Activated naive CD4-positive, alpha-beta T cell treated with anti-CD3 and anti-CD28 coated beads, Interleukin-2, amount 10 ng/mL, durations not matched to agents 7 days and 5 days (primary cell): ENCODE measurements around the gene AIF1L.

Source experiments
- CTCF ChIA-PET: fragments of 350-600 bp; sonication (Branson Sonifier 250); formaldehyde crosslinking; loops from one replicate; lab custom pipeline; 2021; ENCODE audit warnings: antibody characterized with exemption; lab: Charles Lee
- DNase-seq: peaks from one replicate; pipeline ENCODE4 v3.0.0-alpha.2; 2020
- H3K27ac Mint-ChIP-seq: one replicate; pipeline ENCODE4 v1.8.0; 2021; ENCODE audit warnings: mild to moderate bottlenecking, moderate library complexity, mixed read lengths
- H3K27me3 Mint-ChIP-seq: one replicate; pipeline ENCODE4 v1.8.0; 2021; ENCODE audit warnings: mild to moderate bottlenecking, mixed read lengths
- H3K36me3 Mint-ChIP-seq: one replicate; pipeline ENCODE4 v1.8.0; 2021; ENCODE audit warnings: mixed read lengths
- H3K4me1 Mint-ChIP-seq: one replicate; pipeline ENCODE4 v1.8.0; 2021; ENCODE audit warnings: mixed read lengths
- H3K4me3 Mint-ChIP-seq: one replicate; pipeline ENCODE4 v1.8.0; 2021; ENCODE audit warnings: mild to moderate bottlenecking, moderate library complexity, mixed read lengths
- H3K9me3 Mint-ChIP-seq: one replicate; pipeline ENCODE4 v1.8.0; 2021; ENCODE audit warnings: mixed read lengths

The AIF1L gene

DNA sequence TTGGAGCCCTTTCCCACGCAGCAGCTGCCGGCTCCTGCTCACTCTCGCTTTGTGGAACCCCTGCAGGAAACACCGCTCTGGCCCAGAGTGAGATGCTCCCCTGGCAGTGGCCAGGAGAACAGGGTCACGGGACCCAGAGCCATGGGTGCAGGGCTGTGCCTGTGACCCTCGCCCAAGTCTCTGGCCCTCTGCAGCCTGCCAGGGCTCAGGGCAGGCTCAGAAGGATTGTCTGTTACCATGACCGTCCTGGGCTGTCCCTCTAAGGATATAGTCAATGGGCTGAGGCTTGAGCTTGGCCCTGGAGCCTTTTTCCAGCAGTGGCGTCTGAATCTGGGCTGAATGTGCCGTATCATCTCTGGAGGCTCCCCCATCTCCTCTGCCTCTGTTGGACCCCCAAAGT is 28.7 kb upstream of the AIF1L start:
- H3K4me3 Mint-ChIP-seq, result no peak overlapping the region
- no peaks in the 10 kb centered on the region for H3K9me3 Mint-ChIP-seq
- CTCF ChIA-PET, result no interaction called here
- no peak for DNase-seq
- H3K27ac Mint-ChIP-seq, result no peak overlapping the region
- no peaks in the 10 kb centered on the region for H3K36me3 Mint-ChIP-seq
- H3K4me1 Mint-ChIP-seq, result no peaks in the 10 kb centered on the region
- H3K27me3 Mint-ChIP-seq, result no peaks in the 10 kb centered on the region

DNA sequence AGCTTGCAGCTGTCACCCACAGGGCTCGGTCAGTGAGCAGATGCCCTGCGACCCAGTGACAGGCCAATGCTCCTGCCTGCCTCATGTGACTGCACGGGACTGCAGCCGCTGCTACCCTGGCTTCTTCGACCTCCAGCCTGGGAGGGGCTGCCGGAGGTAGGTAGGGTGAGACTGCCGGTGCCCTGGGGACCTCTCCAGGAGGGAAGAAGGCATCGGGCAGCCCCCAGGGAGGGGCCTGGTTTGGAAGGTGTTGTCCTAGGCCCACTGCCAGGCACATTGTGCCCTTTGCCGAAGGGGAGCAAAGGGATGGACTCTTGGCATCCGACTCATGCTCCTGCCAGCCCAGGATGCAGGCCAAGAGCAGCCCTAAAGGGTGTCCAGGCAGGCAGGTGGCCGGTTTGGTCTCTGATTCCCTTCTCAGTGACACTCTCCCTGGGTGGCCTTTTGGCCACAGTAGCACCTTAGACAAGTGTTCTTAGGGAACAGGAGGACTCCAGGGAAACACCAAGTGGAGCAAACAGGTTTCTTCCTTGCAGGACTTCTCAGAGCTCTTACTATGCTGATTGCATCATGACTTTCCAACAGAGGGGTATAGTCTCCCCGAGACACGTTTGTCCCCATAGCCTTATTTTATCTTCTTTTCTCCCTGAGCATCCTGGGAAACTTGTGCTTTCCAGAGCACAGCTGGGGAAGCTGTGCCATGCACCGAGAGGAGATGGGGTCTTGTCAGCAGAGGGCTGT is 28.1 kb upstream of the AIF1L start:
- Mint-ChIP-seq H3K27me3 (no peaks in the 10 kb centered on the region), H3K27ac (no peak overlapping the region), H3K9me3 (no peaks in the 10 kb centered on the region), H3K36me3 (no peaks in the 10 kb centered on the region), H3K4me1 (no peaks in the 10 kb centered on the region), H3K4me3 (no peak overlapping the region)
- CTCF ChIA-PET, result no interaction called here
- no peak for DNase-seq

DNA sequence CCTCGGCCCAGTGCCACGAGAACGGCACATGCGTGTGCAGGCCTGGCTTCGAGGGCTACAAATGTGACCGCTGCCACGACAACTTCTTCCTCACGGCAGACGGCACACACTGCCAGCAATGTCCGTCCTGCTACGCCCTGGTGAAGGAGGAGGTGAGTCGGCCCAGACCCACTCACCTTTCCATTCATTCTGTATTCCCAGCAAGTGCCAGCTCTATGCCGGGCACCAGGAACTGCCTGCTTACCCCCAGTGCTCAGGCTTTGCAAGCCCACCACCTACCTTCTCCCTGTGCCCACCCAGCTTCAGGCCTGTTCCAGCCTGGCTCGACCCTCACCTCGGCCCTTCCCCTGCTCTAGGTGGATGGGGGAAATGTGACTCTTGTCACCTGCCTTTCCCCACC is 26.6 kb upstream of the AIF1L start:
- H3K9me3 Mint-ChIP-seq, result no peaks in the 10 kb centered on the region
- no peaks in the 10 kb centered on the region for H3K36me3 Mint-ChIP-seq
- no peak overlapping the region for H3K4me3 Mint-ChIP-seq
- DNase-seq, result no peak
- CTCF ChIA-PET, result no interaction called here
- H3K27ac Mint-ChIP-seq, result no peak overlapping the region
- no peaks in the 10 kb centered on the region for H3K4me1 Mint-ChIP-seq
- H3K27me3 Mint-ChIP-seq, result no peaks in the 10 kb centered on the region

DNA sequence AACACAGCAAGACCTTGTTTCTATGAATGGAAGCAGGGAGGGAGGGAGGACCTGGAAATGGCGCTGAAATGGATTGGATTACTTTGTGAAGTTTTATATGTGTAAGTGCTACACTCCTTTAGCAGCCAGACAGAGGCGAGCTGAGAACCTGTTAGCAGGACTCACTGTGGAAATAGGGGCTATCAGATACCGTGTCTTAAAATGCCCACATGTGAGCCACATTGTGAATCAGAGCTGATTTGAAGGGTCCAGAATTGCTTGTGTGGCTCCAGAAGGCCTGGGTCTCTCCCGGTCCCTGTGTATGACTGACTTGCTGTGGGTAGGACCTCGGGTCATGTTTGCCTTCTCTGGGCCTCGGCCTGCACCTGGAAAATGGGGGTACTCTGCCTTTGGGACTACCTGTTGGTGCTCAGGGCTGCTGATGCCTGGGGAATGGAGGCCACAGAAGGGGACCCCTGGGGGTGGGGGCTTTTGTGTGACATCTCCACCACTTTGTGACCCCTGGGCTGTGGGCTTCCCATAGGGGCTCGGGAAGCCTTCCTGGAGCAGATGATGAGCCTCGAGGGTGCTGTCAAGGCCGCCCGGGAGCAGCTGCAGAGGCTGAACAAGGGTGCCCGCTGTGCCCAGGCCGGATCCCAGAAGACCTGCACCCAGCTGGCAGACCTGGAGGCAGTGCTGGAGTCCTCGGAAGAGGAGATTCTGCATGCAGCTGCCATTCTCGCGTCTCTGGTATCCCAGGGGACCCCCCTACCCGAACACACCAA is 24.0 kb upstream of the AIF1L start:
- no peak for DNase-seq
- no peaks in the 10 kb centered on the region for H3K36me3 Mint-ChIP-seq
- CTCF ChIA-PET, result no interaction called here
- no peak overlapping the region for H3K27ac Mint-ChIP-seq
- no peaks in the 10 kb centered on the region for H3K9me3 Mint-ChIP-seq
- H3K4me1 Mint-ChIP-seq, result no peaks in the 10 kb centered on the region
- H3K27me3 Mint-ChIP-seq, result no peaks in the 10 kb centered on the region
- no peak overlapping the region for H3K4me3 Mint-ChIP-seq

DNA sequence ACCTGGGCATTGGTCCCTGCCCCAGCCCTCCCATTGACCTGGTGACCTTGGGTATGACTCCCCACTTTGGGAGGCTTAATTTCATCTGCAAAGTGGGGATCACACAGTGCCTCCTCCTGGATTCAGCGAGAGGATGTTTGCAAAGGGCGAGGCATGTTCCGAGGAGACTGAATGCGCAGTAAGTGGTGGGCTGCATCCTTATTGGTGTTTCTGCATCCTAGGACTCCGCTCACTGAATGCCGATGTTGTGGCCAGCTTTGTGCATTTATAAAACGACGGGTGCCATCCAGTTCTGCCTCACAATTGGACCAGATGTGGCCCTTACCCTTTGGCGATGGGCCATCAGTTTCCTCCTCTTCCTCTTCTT is 23.5 kb upstream of the AIF1L start:
- H3K4me3 Mint-ChIP-seq, result no peak overlapping the region
- CTCF ChIA-PET, result no interaction called here
- H3K27ac Mint-ChIP-seq, result no peak overlapping the region

DNA sequence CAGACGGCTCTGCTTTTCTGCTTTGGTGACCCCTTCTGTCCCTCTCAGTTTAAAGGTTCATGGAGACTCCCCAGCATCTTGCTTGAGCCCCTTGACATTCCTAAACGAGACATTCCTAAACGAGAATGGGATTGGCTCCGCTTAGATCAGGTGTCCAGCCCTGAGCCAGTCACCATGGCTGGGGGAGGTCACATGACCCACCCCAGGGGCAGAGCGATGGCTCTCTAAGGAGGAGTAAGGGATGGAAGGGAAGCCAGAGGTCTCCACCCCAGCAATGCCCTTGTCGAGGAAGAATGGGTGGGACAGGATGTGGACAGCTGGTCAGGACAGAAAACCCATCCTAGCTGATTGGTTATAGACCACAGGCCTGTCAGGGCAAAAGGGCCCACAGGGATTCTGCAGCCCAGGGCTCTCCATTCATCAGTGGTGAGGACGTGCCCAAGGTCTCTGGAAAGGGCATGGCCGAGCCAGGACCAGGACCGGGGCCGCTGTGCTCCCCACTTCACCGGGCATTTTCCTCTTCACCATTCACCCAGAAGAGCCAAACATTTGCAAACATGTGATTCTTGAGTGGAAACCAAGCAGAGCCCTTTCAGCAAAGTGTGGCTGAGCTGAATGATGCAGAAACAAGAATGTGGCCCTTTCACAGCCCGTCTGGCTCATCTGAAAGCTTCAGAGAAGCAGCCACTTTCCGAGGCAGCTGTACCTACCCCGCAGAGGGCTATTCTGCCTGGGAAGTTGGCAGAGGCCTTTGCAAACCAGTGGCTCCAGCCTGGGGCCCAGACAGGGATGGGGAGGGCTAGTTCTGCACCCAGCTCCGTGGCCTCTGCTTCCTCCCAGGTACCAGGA is 19.8 kb upstream of the AIF1L start:
- Mint-ChIP-seq H3K4me1 (no peaks in the 10 kb centered on the region), H3K36me3 (no peaks in the 10 kb centered on the region), H3K4me3 (no peak overlapping the region), H3K9me3 (no peaks in the 10 kb centered on the region), H3K27me3 (no peaks in the 10 kb centered on the region), H3K27ac (no peak overlapping the region)
- CTCF ChIA-PET, result interaction anchor here (1.4 kb wide), 1 partner anchor 19 kb away, joined by 3 read pairs; no protein-coding TSS in a partner anchor
- no peak for DNase-seq

More for the DNA sequence above, 23.5 kb upstream of the AIF1L start:
- H3K9me3 Mint-ChIP-seq, result no peaks in the 10 kb centered on the region
- H3K4me1 Mint-ChIP-seq, result no peaks in the 10 kb centered on the region
- H3K36me3 Mint-ChIP-seq, result no peaks in the 10 kb centered on the region
- DNase-seq, result no peak
- no peaks in the 10 kb centered on the region for H3K27me3 Mint-ChIP-seq

DNA sequence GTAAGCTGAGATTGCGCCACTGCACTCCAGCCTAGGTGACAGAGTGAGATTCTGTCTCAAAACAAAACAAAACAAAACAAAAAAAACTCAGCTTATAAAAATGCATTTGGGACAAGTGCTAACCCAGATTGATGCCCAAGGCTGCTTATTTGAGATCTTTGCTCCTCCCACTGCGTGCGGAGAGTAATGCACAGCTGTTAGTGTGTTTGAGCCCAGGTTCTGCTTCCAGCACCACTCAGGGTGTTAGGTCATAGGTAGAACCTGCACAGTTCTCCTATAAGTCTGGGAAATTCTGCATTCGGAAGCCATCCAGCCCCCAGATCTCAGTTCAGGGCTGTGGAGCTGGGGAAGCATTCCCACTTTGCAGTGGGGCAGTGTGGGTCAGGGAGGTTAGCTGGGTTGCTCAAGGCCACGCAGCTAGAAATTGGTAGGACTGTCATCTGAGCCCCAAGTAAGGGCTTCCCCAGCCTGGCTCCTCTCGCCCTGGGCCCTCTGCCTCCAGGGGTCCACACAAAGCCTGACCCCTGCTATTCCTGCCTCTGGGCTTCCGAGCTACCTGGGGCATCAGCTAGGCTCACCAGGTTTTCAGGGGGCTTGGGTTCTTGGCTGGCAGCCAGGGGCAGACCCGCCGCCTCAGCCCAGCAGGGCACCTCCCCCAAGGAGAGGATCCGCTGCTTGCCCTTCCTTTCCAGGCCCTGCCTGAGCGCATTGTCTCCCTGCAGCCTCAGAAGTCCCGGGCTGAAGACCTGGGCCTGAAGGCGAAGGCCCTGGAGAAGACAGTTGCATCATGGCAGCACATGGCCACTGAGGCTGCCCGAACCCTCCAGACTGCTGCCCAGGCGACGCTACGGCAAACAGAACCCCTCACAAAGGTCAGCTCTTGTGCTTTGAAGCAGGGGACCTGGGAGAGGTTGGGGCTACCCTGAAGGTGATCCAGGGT is 17.6 kb upstream of the AIF1L start:
- H3K27me3 Mint-ChIP-seq, result no peaks in the 10 kb centered on the region
- H3K4me3 Mint-ChIP-seq, result no peak overlapping the region
- no peaks in the 10 kb centered on the region for H3K36me3 Mint-ChIP-seq
- no peaks in the 10 kb centered on the region for H3K9me3 Mint-ChIP-seq
- CTCF ChIA-PET, result no interaction called here
- no peaks in the 10 kb centered on the region for H3K4me1 Mint-ChIP-seq
- no peak overlapping the region for H3K27ac Mint-ChIP-seq
- no peak for DNase-seq

DNA sequence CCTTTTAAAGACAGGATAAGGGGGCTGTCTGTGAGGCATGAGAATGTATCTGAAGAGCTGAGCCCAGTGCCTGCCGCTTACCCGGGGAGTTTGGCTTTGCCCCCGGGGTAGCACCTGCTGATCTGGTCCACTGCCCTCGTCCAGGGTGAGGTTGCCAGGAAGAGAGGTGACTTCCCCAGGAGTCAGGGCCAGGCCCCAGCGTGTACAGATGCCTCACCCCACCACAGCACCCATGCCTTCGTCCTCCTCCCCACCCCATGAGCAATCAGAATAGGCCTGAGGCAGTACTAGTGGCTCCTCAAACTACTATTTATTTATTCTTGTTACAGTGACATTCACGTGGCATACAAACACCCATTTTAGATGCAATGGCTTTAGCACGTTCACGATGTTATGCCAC is 15.7 kb upstream of the AIF1L start:
- Mint-ChIP-seq H3K4me3 (no peak overlapping the region), H3K27ac (no peak overlapping the region), H3K4me1 (no peaks in the 10 kb centered on the region), H3K36me3 (no peaks in the 10 kb centered on the region), H3K9me3 (no peaks in the 10 kb centered on the region), H3K27me3 (peaks cover 5% of the 10 kb centered on the region)
- CTCF ChIA-PET, result interaction anchor here (1.2 kb wide), 1 partner anchor 24 kb away, joined by 3 read pairs; no protein-coding TSS in a partner anchor
- no peak for DNase-seq

DNA sequence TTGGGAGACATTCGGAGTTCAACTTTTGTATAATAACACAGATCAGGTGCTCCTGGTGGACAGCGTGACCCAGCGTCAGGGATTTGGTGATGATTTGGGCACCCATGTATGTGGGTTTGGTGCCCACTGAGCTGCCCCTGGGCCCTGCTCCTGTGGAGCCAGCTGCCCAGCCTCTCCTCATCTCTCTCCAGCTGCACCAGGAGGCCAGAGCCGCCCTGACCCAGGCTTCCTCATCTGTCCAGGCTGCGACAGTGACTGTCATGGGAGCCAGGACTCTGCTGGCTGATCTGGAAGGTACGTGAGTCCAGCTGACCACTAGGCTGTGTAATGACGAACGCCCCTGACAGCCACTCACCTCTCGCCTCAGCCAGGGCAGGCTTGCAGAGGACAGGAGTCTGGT is 14.5 kb upstream of the AIF1L start:
- no peak overlapping the region for H3K4me3 Mint-ChIP-seq
- DNase-seq, result no peak
- H3K4me1 Mint-ChIP-seq, result no peaks in the 10 kb centered on the region
- no peaks in the 10 kb centered on the region for H3K36me3 Mint-ChIP-seq
- H3K9me3 Mint-ChIP-seq, result no peaks in the 10 kb centered on the region
- no peak overlapping the region for H3K27ac Mint-ChIP-seq
- CTCF ChIA-PET, result no interaction called here
- H3K27me3 Mint-ChIP-seq, result peaks cover 6% of the 10 kb centered on the region

DNA sequence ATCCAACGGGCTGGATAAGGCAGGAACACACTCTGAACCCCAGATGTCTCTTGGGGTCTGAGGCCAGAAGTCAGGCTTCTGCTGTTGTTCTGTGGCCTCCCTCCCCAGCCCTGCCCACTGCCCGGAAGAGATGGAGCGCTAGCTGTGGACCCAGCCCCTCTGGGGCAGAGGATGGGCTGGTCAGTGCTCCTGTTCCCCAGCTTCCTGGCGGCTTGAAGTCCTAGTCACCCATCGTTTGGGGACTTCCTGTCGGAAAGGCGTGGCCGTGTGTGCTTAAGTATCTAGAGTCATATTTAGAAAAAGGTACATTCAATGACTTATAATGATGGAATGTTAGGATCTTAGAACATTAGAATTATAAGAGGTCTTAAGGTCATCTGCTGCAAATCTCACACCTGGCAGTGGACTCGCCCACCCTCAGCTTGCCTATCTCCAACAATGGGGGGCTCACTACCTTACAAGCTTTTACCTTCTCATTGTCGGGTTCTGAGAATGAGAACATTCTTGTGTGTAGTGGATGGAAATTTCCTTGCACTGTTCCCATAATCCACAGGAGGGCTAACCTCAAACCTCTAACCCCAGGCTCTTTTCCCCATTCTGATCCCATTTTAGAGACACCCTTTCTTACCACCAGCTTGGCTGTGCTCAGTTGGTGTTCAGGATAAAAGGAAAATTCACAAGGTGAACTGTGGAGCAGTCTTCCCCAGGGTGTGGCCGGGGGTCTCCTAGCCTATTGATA is 13.4 kb upstream of the AIF1L start:
- H3K4me3 Mint-ChIP-seq, result no peak overlapping the region
- no peaks in the 10 kb centered on the region for H3K9me3 Mint-ChIP-seq
- DNase-seq, result no peak
- CTCF ChIA-PET, result no interaction called here
- no peak overlapping the region for H3K27ac Mint-ChIP-seq
- H3K27me3 Mint-ChIP-seq, result peaks cover 6% of the 10 kb centered on the region
- no peaks in the 10 kb centered on the region for H3K36me3 Mint-ChIP-seq
- H3K4me1 Mint-ChIP-seq, result no peaks in the 10 kb centered on the region

DNA sequence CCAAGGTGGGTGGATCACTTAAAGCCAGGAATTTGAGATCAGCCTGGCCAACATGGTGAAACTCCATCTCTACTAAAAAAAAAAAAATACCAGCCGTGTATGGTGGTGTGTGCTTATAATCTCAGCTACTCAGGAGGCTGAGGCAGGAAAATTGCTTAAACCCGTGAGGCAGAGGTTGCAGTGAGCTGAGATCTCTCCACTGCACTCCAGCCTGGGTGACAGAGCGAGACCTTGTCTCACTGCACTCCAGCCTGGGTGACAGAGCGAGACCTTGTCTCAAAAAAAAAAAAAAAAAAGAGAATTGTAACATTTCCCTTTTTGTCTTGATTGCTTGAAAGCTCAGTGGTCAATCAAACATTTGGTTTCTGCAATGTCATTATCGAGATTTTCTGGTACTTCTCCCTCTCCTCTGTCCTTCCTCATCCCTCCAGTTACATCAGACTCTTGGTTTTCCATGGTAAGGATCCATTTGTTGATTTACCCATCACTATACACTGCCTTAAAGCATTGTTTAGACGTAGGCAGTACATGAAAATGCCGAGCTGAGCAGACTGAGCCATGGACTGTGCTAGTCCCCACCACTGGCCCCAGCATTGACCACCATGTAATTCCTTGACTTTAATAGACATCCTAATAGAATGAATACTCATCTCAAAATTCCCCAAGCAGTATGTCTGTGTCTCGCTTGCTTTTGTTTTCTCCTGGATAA is 11.5 kb upstream of the AIF1L start:
- Mint-ChIP-seq H3K4me1 (no peaks in the 10 kb centered on the region), H3K36me3 (no peaks in the 10 kb centered on the region), H3K27ac (no peak overlapping the region), H3K9me3 (no peaks in the 10 kb centered on the region), H3K4me3 (no peak overlapping the region), H3K27me3 (peaks cover 6% of the 10 kb centered on the region)
- DNase-seq, result no peak
- CTCF ChIA-PET, result no interaction called here

DNA sequence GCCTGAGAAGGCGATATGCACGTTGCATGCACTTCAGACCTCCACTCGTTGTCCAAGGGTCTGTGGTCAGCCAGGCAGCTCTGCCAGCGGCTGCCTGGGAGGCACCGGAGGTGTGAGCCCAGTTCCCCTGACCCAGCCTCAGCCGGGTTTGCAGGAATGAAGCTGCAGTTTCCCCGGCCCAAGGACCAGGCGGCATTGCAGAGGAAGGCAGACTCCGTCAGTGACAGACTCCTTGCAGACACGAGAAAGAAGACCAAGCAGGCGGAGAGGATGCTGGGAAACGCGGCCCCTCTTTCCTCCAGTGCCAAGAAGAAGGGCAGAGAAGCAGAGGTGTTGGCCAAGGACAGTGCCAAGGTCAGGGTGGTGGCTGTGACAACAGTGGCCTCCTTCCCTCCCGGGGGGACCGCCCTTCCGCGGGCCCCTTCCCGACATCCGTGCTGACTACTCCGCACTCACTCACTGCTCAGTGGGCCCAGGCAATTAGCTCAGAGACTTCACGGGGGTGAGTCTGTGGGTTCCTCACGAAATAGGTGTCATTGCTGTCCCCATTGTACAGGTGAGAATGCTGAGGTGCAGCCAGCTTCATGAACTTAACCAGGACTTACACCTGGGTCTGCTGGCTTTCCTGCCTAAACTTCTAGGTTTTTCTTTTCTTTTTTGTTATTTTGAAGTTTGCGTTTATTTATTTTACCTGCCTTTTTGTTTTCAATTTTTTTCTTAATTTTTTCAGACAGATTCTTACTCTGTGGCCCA is 10.8 kb upstream of the AIF1L start:
- Mint-ChIP-seq H3K27me3 (peaks cover 6% of the 10 kb centered on the region), H3K4me1 (no peaks in the 10 kb centered on the region), H3K4me3 (no peak overlapping the region), H3K36me3 (no peaks in the 10 kb centered on the region), H3K9me3 (no peaks in the 10 kb centered on the region), H3K27ac (no peak overlapping the region)
- CTCF ChIA-PET, result no interaction called here
- DNase-seq, result no peak
